CMK (cell line): ENCODE measurements around the gene ZBBX.

Experiments
- DNase-seq: peaks from one replicate; pipeline ENCODE4 v3.0.0-alpha.2; 2010; ENCODE audit warnings: low read depth

Gene ZBBX

DNA sequence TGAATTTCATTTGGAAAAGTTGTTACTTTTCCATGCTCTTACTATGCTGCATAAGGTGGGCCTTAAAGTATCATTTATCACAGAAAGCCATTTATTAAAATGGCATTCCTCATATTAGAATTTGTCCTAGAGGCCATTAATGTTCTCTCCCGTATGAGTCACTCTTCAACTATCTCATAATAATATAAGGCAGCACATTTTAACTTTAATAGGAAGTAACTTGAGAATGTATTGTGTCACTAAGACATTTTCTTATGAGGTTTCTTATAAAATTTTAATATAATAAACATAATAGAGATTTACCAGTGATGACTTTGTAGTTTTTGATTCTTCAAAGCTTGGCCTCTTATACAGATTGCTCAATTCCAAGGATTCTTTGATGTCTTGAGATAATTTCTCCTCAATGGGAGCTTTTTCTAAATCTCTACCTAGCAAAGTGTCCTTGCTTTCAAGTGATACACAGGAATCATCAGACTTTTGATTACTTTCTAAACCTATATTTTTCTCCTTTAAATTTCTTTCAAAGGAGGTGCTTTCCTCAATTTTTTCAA, 74.7 kb downstream of the ZBBX start:
- no peak for DNase-seq

- DNase-seq, result no peak
Observed at GRCh38 chr3:167304077-167304476, 76.0 kb downstream of the ZBBX start.

GRCh38 chr3:167302678-167303077, 77.4 kb downstream of the ZBBX start:
- DNase-seq, result no peak

GRCh38 chr3:167300207-167300606, 79.9 kb downstream of the ZBBX start:
- no peak for DNase-seq

- DNase-seq, result no peak
Observed at GRCh38 chr3:167289435-167289834, 90.7 kb downstream of the ZBBX start.

DNA sequence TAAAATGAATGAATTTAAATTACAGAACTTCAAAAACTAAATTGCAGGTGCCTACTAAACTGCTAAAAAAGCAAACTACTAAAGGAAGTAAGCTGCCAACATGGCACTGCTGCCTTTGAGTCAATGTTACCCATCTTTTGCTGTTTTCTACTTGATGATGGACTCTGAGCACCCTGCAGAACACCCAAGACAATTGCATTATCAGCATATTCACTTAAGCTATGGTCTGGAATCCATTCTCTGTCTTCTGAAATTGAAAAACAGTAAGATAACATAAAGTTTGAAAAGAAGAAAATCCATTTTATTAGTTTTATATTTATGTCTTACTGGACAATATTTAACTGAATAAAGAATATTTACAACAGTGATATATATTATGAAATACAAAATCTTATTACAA, 91.4 kb downstream of the ZBBX start:
- DNase-seq, result no peak

DNA sequence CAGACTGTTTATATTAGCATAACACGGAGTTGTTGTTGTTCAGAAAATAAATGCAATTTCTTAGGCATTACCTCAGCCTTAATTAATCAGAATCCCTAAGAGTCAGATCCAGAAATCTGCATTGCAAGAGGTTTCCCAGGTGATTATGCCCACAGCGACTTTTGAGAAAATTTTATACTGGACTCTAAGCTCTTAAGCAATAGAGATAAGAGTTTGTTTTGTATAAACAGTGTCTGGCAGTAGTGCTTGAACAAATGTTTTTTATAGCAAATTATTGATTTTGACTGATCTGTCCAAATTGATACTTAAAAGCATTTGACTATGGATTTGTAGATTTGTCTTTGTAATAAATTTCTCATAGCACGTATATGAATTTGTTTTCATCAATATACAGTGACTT, 92.8 kb downstream of the ZBBX start:
- no peak for DNase-seq

DNA sequence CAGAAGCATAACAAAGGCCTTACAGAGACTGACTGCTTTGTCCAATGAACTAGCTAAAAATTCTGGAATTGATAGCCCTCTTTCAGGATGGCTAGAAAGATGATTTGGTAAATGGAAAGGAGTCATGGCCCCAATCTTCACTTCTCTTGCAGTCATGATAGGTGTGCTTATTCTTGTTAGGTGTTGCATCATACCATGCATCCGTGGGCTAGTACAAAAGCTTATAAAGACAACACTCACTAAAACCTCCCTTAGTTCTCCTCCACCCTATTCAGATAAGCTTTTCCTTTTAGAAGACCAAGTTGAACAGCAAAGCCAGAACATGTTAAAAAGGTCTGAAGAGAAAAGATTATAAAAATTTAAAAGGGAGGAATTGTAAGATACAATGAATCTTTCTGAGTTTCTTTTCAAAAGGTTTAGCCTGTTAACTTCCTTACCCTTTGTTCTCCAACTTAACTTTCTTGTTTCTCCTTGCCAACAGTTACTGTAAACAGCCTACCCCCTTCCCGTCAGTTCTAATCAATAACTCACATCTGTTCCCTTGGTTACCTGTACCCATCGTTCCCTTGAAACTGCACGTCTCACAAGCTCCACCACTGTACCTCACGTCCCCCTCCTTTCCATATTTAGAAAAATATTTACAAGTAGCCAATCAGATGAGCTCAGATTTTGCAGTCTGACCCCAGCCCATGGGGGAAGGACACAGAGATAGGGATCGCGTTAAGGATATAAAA, 105.8 kb downstream of the ZBBX start:
- no peak for DNase-seq

DNA sequence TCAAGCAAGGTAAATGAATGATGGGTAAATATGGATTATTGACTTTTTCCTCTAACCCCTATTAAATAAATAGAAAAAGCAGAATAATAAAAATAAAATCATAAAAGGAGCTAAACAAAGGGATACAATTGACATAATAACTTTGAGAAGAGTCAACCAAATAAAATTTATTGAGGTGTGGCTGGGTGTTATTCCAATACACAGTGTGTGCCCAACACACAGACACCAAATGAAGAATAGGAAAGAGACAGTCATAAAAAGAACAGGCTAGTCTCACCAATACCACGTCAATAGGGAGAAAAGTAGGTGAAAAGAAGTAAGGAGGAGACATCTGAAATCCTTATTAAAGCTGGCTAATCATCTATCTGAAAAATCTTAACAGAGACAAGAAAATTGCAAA, 127.1 kb downstream of the ZBBX start:
- no peak for DNase-seq

DNA sequence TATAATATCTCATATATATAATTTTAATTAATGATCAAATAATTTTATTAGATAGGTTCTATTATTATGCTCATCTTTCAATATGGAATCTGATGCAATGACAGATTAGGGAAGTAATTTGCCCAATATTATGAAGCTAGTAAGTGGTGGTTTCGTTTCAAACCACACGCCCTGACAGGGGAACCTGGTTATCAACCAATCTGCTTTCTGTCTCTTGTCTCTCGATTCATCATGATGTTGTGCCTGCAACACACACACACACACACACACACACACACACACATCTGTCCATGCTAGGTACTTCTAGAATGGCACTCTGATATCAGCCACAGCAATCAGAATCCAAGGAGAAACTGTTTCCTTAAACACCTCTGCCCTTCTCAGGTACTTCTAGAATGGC, 128.4 kb downstream of the ZBBX start:
- DNase-seq, result no peak

DNA sequence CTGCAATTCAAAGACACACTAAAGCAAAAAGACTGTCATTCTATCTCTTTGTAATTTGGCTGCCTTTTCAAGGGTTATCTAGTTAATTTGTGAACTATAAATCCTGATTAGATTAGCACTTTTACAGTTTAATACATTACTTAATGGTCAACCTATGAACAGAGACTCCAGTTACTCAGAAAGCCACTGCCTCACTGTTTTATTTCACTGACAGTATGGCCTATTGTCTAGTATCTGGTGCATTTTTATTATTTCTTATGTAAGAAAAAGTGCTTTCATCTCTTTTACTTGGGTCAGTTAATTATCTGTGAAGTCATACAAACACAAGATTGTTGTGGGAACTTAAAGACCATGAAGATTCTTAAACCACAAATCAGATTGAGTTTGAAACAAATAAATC, 133.8 kb downstream of the ZBBX start:
- no peak for DNase-seq

DNA sequence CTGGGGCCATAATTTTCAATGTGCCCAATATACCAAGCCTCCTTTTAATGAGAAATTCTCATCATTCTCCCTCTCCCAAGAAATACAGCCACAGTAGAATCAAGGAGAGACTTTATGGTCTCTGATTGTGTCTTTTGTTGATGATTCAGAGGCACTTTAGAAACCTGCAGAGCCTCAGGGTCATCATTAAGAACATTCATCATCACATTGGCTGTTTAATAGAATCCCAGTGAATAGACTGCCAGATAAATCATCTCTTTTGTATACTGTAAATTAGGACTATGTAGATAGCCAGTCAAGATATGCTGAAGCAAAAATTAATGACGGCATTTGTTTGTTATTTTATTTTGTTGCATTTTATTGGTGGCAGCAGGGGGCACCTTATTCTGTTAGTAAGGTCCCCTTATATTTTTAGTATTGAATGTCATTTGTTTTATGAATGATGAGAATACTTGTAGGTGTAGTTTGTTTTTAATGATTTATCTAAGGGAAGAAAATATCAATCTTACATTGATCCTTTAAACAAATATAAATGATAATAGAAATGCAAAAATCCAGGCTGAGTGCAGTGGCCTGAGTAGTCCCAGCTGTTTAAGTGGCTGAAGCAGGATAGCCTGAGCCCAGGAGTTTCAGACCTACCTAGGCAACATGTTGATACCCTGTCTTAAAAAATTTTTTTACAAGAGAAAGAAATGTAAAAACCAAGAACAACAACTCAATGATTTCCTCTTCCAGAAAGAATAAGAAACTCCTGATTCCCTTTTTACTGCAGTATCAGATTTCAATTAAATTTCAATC, 138.8 kb downstream of the ZBBX start:
- no peak for DNase-seq

DNA sequence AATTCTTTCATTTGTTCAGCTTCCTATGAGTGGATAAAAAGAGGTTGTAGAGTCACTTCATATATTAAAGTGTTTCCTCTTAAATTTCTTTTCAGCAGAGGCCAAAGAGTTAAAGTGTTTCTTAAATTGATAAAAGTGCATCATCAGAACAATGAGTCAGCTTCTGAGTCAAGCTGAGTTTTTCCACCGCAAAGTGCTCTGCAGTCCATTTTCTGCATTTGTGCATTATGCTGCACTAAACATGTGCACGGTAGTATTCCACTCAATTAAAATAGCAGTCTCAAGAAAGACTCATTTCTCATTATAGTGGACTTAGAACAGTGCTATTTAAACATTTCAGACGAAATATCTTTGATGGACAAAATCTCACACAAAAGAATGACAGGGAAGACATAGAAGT, 152.0 kb downstream of the ZBBX start:
- no peak for DNase-seq

- no peak for DNase-seq
Observed at GRCh38 chr3:167225821-167226220, 154.3 kb downstream of the ZBBX start.

DNA sequence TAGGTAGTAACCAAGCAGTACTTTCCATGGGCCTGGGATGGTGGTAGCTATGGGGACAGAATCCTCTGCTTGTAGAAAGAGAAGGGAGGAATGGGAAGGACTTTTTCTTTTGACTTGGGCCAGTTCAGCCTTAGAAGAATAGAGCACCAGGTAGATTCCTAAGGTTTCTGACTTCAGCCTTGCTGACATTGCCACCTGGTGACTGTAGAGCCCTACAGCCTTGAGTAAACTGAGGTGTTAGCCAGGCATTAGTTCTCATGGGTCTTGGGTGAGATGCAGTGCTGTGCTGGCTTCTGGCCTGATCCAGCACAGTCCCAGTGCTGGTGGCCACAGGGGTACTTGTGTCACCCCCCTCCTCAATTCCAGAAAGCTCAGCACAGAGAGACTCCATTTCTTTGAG, 171.1 kb downstream of the ZBBX start:
- no peak for DNase-seq

- no peak for DNase-seq
Observed at GRCh38 chr3:167203062-167203461, 177.0 kb downstream of the ZBBX start.

GRCh38 chr3:167198949-167199600, 181.0 kb downstream of the ZBBX start:
- DNase-seq, result no peak
